Testis (tissue), 5 donors: ENCODE data around the gene UGT1A9. TPM values are rescaled to one million over a fixed set of nuclear protein-coding genes. Genes with fewer than 3 reads are reported as not detected.
"Not testable (repeated sequence)": the region's sequence is repeated elsewhere in the genome, so short reads cannot be mapped to it uniquely, and the experiment has no call there.

ENCODE experiments used
- DNase-seq: peaks from one replicate; pipeline ENCODE4 v3.0.0-alpha.2; 2019
- H3K27ac ChIP-seq, 2 donors: fragments of 200-600 bp; sonication (generic); one replicate each; pipeline ENCODE4 v1.5.1; 2019
- H3K27me3 ChIP-seq: fragments of 200-600 bp; sonication (generic); one replicate; pipeline ENCODE4 v1.5.1; 2019
- H3K36me3 ChIP-seq: fragments of 200-600 bp; sonication (generic); one replicate; pipeline ENCODE4 v1.5.1; 2017; ENCODE audit warnings: low read depth; ENCODE audit errors: missing control alignments
- H3K4me1 ChIP-seq: fragments of 200-600 bp; sonication (generic); one replicate; pipeline ENCODE4 v1.5.1; 2019
- H3K4me3 ChIP-seq, 2 donors: fragments of 200-600 bp; sonication (generic); one replicate each; pipeline ENCODE4 v1.5.1; 2017 to 2019
- H3K9me3 ChIP-seq: fragments of 200-600 bp; sonication (generic); one replicate; pipeline ENCODE4 v1.5.1; 2017
- CTCF ChIP-seq, 3 experiments: fragments of 450-650 bp in 2 of 3; fragments of 200-600 bp in 1 of 3; sonication (generic) in 1 of 3; IDR thresholded peaks; one replicate each; pipeline ENCODE4 v1.5.1; 2016 to 2019; ENCODE audit warnings: antibody characterized with exemption in 3 of 3, mild to moderate bottlenecking in 2 of 3, moderate library complexity in 1 of 3
- POLR2A ChIP-seq: fragments of 450-650 bp; IDR thresholded peaks from one replicate; pipeline ENCODE4 v1.6.1; 2017; ENCODE audit warnings: antibody characterized with exemption, mild to moderate bottlenecking, moderate library complexity
- WGBS, 2 donors: methylation state at CpG; one replicate each; pipeline ENCODE4 v1.1.5; 2018; 5-methylcytosine and 5-hydroxymethylcytosine counted together
- intact Hi-C: fragments of 100-400 bp; cut with DNase I; formaldehyde crosslinking; loops from one replicate; pipeline ENCODE4 v1.15.1; 2023; ENCODE audit warnings: low total_unique reads
- long read RNA-seq, 2 donors: transcript quantifications; one replicate each; lab custom pipeline, GENCODE V29; 2026
- polyA plus RNA-seq: library from polyadenylated mRNA; stranded (reverse); fragments of 350-450 nt; fragmentation: Illumina TruSeq; extraction: RNeasy Lipid Tissue Mini Kit (QIAGEN cat#74804); gene quantifications from one replicate; pipeline ENCODE4 v1.2.3, GENCODE V29; 2014; ENCODE audit warnings: low read depth, low replicate concordance; ENCODE audit not compliant: insufficient read depth
- total RNA-seq, 2 donors: library from RNA; depleted of rRNA; stranded (reverse); fragments of >200 nt; gene quantifications; one replicate each; pipeline ENCODE4 v1.2.3, GENCODE V29; 2016

The UGT1A9 gene
- total RNA-seq (not detected), polyA plus RNA-seq (not detected)
- long read RNA-seq, donor 1 = 0 reads
- long read RNA-seq, donor 2 = 0 reads

DNA sequence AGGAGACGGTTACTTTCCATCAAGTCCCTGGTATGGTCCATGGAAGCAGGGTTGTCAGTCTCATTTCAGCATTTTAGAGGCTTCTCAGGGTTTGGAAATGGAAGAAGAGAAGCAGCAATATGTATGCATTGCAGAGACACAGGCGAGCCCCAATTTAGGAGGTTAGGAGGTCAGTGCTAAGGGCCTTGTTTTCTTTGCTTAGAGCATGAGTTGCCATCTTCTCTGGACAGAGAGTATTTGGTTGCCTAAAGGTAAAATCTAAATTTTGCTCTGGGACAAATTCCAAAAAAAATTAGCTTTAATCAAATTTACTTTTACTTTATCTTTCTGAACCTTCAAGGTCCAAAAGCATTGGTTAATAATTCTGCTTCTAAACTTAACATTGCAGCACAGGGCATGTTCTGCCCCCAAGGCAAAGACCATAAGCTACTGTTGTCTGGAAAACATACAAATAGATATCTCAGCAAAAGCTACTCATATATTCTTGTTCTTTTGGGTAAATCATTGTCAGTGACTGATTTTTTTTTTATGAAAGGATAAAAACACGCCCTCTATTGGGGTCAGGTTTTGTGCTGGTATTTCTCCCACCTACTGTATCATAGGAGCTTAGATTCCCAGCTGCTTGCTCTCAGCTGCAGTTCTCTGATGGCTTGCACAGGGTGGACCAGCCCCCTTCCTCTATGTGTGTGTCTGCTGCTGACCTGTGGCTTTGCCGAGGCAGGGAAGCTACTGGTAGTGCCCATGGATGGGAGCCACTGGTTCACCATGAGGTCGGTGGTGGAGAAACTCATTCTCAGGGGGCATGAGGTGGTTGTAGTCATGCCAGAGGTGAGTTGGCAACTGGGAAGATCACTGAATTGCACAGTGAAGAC is at the start of gene UGT1A9:
TSS of gene UGT1A9 (plus strand) at position 609 of the 872 bp plus-strand sequence. CDS start at position 646, 37 bp downstream.
- WGBS, 2 donors = 81 to 84% methylated on average over 5 of the region's 5 CpGs
- Histone ChIP-seq H3K4me3 (no peak within 1 kb of the TSS), H3K36me3 (no peaks in the 10 kb centered on the region), H3K27ac (no peak within 1 kb of the TSS), H3K4me1 (no peaks in the 10 kb centered on the region), H3K9me3 (no peaks in the 10 kb centered on the region), H3K27me3 (no peaks in the 10 kb centered on the region)
- intact Hi-C loops = no loop called here
- TF ChIP-seq POLR2A (no peak), CTCF (IDR thresholded peaks at IDR 0.05) (no peak)
- no peak for DNase-seq

- 67 to 73% methylated on average over 5 of the region's 5 CpGs for WGBS, 2 donors
- H3K9me3 ChIP-seq = no peaks in the 10 kb centered on the region
- intact Hi-C loops = no loop called here
- H3K36me3 ChIP-seq = no peaks in the 10 kb centered on the region
- no peak for TF ChIP-seq POLR2A
- no peak for TF ChIP-seq CTCF (IDR thresholded peaks at IDR 0.05)
- DNase-seq = no peak
- H3K4me3 ChIP-seq = no peak overlapping the region
- no peaks in the 10 kb centered on the region for H3K4me1 ChIP-seq
- H3K27ac ChIP-seq = no peak overlapping the region
- no peaks in the 10 kb centered on the region for H3K27me3 ChIP-seq
Observed at GRCh38 chr2:233627331-233628025, 44.2 kb upstream of the UGT1A9 start.

- not testable (repeated sequence) for DNase-seq
Observed at GRCh38 chr2:233636306-233636705, 35.4 kb upstream of the UGT1A9 start, which contains the start of gene UGT1A10. Gene UGT1A10, plus strand, starts transcription at chr2:233636448. Its CDS starts 75 bp downstream, at chr2:233636523.

DNA sequence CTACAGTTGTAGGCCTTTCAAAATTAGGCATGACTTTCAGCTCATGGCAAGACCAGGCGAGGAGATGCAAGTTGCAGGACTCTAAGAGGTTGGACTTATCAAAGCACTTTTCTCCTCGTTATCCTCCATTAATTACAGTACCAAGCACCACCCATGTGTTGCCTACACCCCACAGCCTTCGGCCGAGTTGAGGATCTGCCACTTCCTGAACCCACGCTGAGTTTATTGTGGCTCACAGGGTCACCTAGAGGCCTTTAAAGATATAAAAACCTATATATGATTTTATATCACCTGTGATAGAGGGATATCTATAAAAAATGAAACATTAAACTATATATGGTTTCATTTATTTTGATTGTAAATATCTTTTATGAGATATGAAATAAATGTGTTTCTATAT is 32.9 kb upstream of the UGT1A9 start:
- TF ChIP-seq CTCF (IDR thresholded peaks at IDR 0.05) = no peak
- no peak for TF ChIP-seq POLR2A
- Histone ChIP-seq H3K27me3 (no peaks in the 10 kb centered on the region), H3K36me3 (no peaks in the 10 kb centered on the region), H3K27ac (no peak overlapping the region), H3K9me3 (no peaks in the 10 kb centered on the region), H3K4me1 (no peaks in the 10 kb centered on the region), H3K4me3 (no peak overlapping the region)
- intact Hi-C loops = no loop called here
- DNase-seq = no peak
- WGBS, 2 donors = 68 to 70% methylated on average over 5 of the region's 5 CpGs

More at GRCh38 chr2:233636306-233636705, 35.4 kb upstream of the UGT1A9 start, which contains the start of gene UGT1A10:
- H3K9me3 ChIP-seq, H3K36me3 ChIP-seq, H3K4me3 ChIP-seq, H3K4me1 ChIP-seq, H3K27ac ChIP-seq, H3K27me3 ChIP-seq, intact Hi-C loops: not testable (repeated sequence)
- WGBS, 2 donors = 81 to 93% methylated on average over 9 to 10 of the region's 10 CpGs

DNA sequence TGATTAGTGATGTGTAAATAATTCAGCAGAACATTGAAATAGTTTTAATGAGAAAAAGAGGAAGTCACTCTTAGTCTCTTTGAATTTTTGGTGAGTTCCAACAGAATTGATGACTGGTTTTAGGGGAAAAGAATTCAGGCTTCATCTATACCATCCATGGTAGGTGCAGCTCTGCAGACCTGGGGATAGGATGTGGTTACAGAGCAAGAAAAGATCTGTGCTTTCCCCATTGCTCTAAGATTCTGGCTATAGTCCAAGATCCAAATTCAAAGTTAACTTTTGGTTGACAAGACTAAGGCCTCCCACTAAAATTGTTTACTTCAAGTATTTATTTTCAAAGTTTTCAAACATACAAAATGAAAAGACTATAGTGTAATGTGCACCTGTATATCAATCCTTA is 31.8 kb upstream of the UGT1A9 start:
- intact Hi-C loops = no loop called here
- H3K4me1 ChIP-seq = no peaks in the 10 kb centered on the region
- no peaks in the 10 kb centered on the region for H3K36me3 ChIP-seq
- H3K9me3 ChIP-seq = no peaks in the 10 kb centered on the region
- no peaks in the 10 kb centered on the region for H3K27me3 ChIP-seq
- DNase-seq = no peak
- no peak overlapping the region for H3K27ac ChIP-seq
- no peak for TF ChIP-seq POLR2A
- no peak for TF ChIP-seq CTCF (IDR thresholded peaks at IDR 0.05)
- no peak overlapping the region for H3K4me3 ChIP-seq
